Lower leg skin (tissue), 4 donors: ENCODE measurements around the gene CTNNB1. TPM values are rescaled to one million over a fixed set of nuclear protein-coding genes. Genes with fewer than 3 reads are reported as not detected.

ENCODE experiments used
- DNase-seq, 2 donors: peaks; one replicate each; pipeline ENCODE4 v3.0.0-alpha.2; 2019; ENCODE audit warnings: low spot score in 2 of 2
- H3K4me3 ChIP-seq: fragments of 200-600 bp; sonication (generic); 2 replicates; pipeline ENCODE4 v1.5.1; 2017; ENCODE audit warnings: mild to moderate bottlenecking, low read depth; ENCODE audit not compliant: poor library complexity, severe bottlenecking
- POLR2A ChIP-seq, 2 donors: fragments of 450-650 bp; IDR thresholded peaks; one replicate each; pipeline ENCODE4 v1.6.1; 2016 to 2017; ENCODE audit warnings: antibody characterized with exemption in 2 of 2, mild to moderate bottlenecking in 1 of 2, moderate library complexity in 1 of 2
- WGBS, 2 donors: methylation state at CpG; one replicate each; pipeline ENCODE4 v1.1.5; 2018; 5-methylcytosine and 5-hydroxymethylcytosine counted together
- intact Hi-C: fragments of 100-400 bp; cut with DNase I; formaldehyde crosslinking; loops from one replicate; pipeline ENCODE4 v1.15.0; 2023; ENCODE audit warnings: low total_unique reads
- total RNA-seq, 4 donors: library from RNA; depleted of rRNA; stranded (reverse); fragments of >200 nt; gene quantifications; one replicate each; pipeline ENCODE4 v1.1.0, GENCODE V29; 2016
- TF ChIP-seq, protein P1 (sequence below), 3 donors: fragments of 450-650 bp; IDR thresholded peaks; one replicate each; pipeline ENCODE4 v1.5.1; 2016; ENCODE audit warnings: antibody characterized with exemption in 3 of 3, mild to moderate bottlenecking in 3 of 3, moderate library complexity in 2 of 3

CTNNB1 gene
- total RNA-seq, 4 donors from 2014 or later, result 263 to 421 (median 300) TPM

DNA sequence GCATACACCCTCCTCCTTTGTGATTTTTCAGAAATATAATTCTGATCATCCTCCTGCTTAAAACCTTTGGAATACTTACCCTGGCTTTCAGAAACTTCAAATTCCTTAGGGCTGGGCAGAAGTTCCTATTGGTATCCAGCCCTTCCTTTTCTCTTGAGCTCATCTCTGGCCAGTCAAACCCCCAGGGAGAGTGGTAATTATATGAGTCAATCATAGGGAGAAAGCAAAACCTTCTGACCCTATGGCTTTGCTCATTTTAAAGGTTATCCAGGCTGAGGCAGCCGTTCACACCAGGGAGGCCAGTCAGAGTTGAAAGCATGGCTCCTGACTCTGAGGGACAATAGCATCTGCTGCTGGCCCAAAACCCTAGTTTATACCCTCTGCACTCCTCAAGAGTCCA, 23.9 kb upstream of the CTNNB1 start:
- WGBS, 2 donors, result 65 to 87% methylated on average over 1 of the region's 1 CpG
- DNase-seq, result no peak
- intact Hi-C loops, result no loop called here
- H3K4me3 ChIP-seq, result no peak overlapping the region
- TF ChIP-seq, protein P1, sequence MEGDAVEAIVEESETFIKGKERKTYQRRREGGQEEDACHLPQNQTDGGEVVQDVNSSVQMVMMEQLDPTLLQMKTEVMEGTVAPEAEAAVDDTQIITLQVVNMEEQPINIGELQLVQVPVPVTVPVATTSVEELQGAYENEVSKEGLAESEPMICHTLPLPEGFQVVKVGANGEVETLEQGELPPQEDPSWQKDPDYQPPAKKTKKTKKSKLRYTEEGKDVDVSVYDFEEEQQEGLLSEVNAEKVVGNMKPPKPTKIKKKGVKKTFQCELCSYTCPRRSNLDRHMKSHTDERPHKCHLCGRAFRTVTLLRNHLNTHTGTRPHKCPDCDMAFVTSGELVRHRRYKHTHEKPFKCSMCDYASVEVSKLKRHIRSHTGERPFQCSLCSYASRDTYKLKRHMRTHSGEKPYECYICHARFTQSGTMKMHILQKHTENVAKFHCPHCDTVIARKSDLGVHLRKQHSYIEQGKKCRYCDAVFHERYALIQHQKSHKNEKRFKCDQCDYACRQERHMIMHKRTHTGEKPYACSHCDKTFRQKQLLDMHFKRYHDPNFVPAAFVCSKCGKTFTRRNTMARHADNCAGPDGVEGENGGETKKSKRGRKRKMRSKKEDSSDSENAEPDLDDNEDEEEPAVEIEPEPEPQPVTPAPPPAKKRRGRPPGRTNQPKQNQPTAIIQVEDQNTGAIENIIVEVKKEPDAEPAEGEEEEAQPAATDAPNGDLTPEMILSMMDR (IDR thresholded peaks at IDR 0.05), result no peak
- TF ChIP-seq POLR2A (IDR thresholded peaks at IDR 0.05), result no peak

DNA sequence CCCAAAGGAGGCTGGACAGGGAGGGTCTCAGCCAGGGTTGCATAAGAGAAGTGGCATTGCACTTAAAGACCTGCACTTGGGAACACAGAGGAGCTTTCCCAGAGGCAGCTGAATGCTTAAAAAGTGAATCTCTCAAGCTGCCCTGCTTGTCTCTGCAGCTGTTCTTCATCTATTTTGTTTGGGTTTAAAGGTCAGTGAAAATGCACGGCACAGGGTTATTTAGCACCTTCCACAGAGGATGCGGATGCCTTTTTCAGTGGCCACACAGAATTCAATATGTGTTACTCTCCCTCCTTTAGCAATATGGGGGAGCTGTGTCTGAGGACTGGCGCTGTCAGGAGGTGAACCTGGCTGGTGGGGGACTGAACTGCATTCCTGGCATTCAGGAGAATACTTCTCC, 22.7 kb upstream of the CTNNB1 start:
- H3K4me3 ChIP-seq, result no peak overlapping the region
- WGBS, 2 donors, result 46 to 64% methylated on average over 3 of the region's 3 CpGs
- DNase-seq, result no peak
- TF ChIP-seq, protein P1 (IDR thresholded peaks at IDR 0.05), result no peak
- no peak for TF ChIP-seq POLR2A (IDR thresholded peaks at IDR 0.05)
- intact Hi-C loops, result no loop called here

DNA sequence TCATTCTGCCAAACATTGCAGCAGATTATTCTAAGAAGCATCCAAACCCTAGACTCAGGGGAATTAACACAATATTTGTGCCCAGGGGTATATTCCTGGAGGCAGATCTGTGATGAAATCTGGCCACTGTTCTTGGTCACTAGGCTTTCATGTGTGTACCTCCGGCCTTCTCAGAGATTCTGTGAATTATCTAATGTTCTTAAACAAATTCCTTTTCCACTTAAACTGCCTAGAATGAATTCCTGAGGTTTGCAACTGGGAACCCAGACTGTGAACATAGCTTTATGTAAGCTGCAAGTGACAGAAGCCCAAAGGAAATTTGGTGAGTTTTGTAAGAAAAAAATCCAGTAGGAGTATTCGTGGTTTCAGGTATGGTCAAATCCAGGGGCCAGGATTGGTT, 20.7 kb upstream of the CTNNB1 start:
- H3K4me3 ChIP-seq, result no peak overlapping the region
- no peak for DNase-seq
- TF ChIP-seq, protein P1 (IDR thresholded peaks at IDR 0.05), result no peak
- TF ChIP-seq POLR2A (IDR thresholded peaks at IDR 0.05), result no peak
- WGBS, 2 donors, result 79 to 87% methylated on average over 2 of the region's 2 CpGs
- intact Hi-C loops, result no loop called here

DNA sequence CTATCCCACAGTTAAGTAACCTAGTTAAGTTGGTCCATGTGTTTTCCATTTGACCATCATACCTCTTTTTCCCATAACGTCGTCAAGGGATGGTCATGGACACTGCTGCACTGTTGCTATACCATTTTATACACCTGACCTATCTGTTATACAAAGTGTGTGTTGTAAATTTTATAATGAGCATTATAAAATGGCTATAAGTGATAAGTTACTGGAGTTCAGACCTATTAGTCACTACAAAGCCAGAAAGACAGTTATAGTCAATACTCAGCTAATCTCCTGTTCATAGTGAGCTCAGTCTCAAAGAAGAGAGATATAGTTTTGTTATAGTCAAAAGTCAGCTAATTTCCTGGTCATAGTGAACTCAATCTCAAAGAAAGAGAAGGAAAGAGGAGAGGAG, 18.9 kb upstream of the CTNNB1 start:
- intact Hi-C loops, result no loop called here
- DNase-seq, result no peak
- 92% methylated on average over 2 of the region's 2 CpGs for WGBS, 2 donors

DNA sequence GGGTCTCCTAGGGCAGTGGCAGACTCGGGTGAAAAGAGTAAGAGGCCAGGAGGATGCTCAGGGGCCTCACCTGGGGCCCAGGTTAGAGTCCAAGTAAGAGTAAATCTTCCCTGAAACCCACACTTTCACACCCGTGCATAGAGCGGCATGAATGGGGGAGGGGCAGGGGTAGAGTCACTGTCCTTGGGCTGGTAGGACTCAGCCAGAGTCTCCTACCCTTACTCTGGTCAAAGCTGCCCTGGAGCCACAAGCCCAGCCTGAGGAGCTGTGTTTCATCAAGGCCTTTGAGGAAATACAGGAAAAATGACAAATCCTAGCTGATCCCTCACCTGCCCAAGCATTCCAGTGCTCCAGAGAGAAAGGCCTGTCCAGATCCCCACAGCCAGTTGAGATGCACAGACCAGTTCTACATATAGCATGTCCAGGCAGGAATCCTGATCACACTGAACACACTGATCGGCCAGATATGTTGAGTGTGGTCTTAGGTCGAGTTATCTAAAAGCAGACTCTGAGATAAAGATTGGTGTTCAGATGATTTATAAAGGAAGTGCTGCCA, 16.7 kb upstream of the CTNNB1 start:
- WGBS, 2 donors, result 77 to 78% methylated on average over 5 of the region's 5 CpGs

More for the DNA sequence above, 18.9 kb upstream of the CTNNB1 start:
- H3K4me3 ChIP-seq, result no peak overlapping the region
- TF ChIP-seq, protein P1 (IDR thresholded peaks at IDR 0.05), result no peak
- TF ChIP-seq POLR2A (IDR thresholded peaks at IDR 0.05), result no peak

More for the DNA sequence above, 16.7 kb upstream of the CTNNB1 start:
- intact Hi-C loops, result no loop called here
- TF ChIP-seq, protein P1 (IDR thresholded peaks at IDR 0.05), result no peak
- TF ChIP-seq POLR2A (IDR thresholded peaks at IDR 0.05), result no peak
- DNase-seq, result peak in 1 of 2 donors; percentile 74
- no peak overlapping the region for H3K4me3 ChIP-seq
